Smooth muscle cell (in vitro differentiated cells): Measurements from ENCODE around the gene PLEKHH1. TPM values are rescaled to one million over a fixed set of nuclear protein-coding genes. Genes with fewer than 3 reads are reported as not detected.

Source experiments
- DNase-seq: peaks from one replicate; lab custom pipeline; 2025; ENCODE audit not compliant: unreplicated experiment; lab: John Stamatoyannopoulos, UW
- H2AFZ ChIP-seq: fragments of 200-600 bp; sonication (generic); 2 replicates; pipeline ENCODE4 v1.6.0; 2016; ENCODE audit warnings: antibody characterized with exemption, low read depth, mild to moderate bottlenecking
- H3F3A ChIP-seq: fragments of 200-600 bp; sonication (generic); 2 replicates; pipeline ENCODE4 v1.6.0; 2017; ENCODE audit warnings: antibody characterized with exemption, low read depth
- H3K27ac ChIP-seq: fragments of 200-600 bp; sonication (generic); 2 replicates; pipeline ENCODE4 v1.5.1; 2016; ENCODE audit warnings: low read depth, mild to moderate bottlenecking
- H3K27me3 ChIP-seq: fragments of 200-600 bp; sonication (generic); 2 replicates; pipeline ENCODE4 v1.6.1; 2016; ENCODE audit warnings: low read depth, mild to moderate bottlenecking
- H3K36me3 ChIP-seq: fragments of 200-600 bp; sonication (generic); 2 replicates; pipeline ENCODE4 v1.5.1; 2016; ENCODE audit warnings: low read depth
- H3K4me1 ChIP-seq: fragments of 200-600 bp; sonication (generic); 2 replicates; pipeline ENCODE4 v1.5.1; 2016; ENCODE audit warnings: low read depth
- H3K4me2 ChIP-seq: fragments of 200-600 bp; sonication (generic); 2 replicates; pipeline ENCODE4 v1.6.0; 2016; ENCODE audit warnings: mild to moderate bottlenecking
- H3K4me3 ChIP-seq: fragments of 200-600 bp; sonication (generic); 2 replicates; pipeline ENCODE4 v1.5.1; 2016; ENCODE audit warnings: mild to moderate bottlenecking
- H3K79me2 ChIP-seq: fragments of 200-600 bp; sonication (generic); 2 replicates; pipeline ENCODE4 v1.6.0; 2016; ENCODE audit warnings: low read depth, mild to moderate bottlenecking
- H3K9ac ChIP-seq: fragments of 200-600 bp; sonication (generic); 2 replicates; pipeline ENCODE4 v1.6.0; 2016; ENCODE audit warnings: low read depth
- H3K9me3 ChIP-seq: fragments of 200-600 bp; sonication (generic); replicated peaks from 2 replicates; pipeline ENCODE4 v1.5.1; 2016; ENCODE audit warnings: low read depth
- H4K20me1 ChIP-seq: fragments of 200-600 bp; sonication (generic); 2 replicates; pipeline ENCODE4 v1.6.0; 2016; ENCODE audit warnings: low read depth
- WGBS: methylation state at CpG from one replicate; pipeline ENCODE4 v1.1.7; 2016; ENCODE audit warnings: low lambda C conversion rate; 5-methylcytosine and 5-hydroxymethylcytosine counted together
- polyA plus RNA-seq: library from polyadenylated mRNA; unstranded; fragments of >200 nt; fragmentation: Nextera tagmentation; extraction: Ambion mirVana; gene quantifications from 2 replicates; pipeline ENCODE4 v1.2.1, GENCODE V29; 2016
- total RNA-seq: library from RNA; depleted of rRNA; stranded (reverse); fragments of >200 nt; gene quantifications from 2 replicates; pipeline ENCODE4 v1.2.3, GENCODE V29; 2014
- TF ChIP-seq, protein P1 (sequence below): fragments of 200-600 bp; sonication (generic); IDR thresholded peaks from 2 replicates; pipeline ENCODE4 v1.5.1; 2017; ENCODE audit warnings: borderline replicate concordance, mild to moderate bottlenecking, antibody characterized with exemption; ENCODE audit not compliant: insufficient read depth, poor library complexity, severe bottlenecking

The PLEKHH1 gene
- total and polyA plus RNA-seq, 2 experiments from 2014 or later, result 0.88 to 12.1 TPM

DNA sequence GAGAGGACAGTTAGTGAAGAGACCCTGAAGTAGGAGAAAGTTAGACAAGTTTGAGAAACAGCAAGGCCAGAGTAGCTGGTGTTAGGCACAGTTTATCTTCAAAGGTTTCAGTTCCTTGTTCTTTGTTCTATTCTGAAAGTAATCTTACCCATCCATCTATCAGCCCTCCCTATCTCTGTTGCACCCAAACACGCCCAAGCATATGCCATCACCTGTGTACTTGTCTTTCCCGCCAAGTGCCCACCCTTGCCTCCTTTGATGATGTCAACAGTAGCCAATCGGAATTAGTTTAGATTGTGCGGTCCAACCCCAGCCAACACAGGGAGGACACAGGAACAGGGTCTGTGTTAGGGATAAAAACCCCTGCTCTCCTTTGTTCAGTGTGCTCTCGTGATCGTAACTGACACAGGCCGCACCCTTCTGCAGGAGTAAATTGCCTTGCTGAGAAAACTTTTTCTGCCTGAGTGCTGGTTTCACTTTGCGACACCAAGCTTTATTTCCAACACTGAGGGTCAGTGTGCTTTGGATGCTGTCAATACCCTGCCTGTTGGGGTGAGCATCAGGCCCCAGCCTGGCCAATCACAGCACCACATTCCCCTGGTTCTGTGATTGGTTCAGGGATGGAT is 39.9 kb upstream of the PLEKHH1 start:
- Histone ChIP-seq H3K4me1 (no peaks in the 10 kb centered on the region), H3K36me3 (no peaks in the 10 kb centered on the region), H2AFZ (no peak overlapping the region), H3K4me3 (no peak overlapping the region), H3F3A (no peaks in the 10 kb centered on the region), H3K9me3 (no peaks in the 10 kb centered on the region), H3K79me2 (no peaks in the 10 kb centered on the region), H3K27me3 (no peaks in the 10 kb centered on the region), H3K27ac (no peak overlapping the region), H3K9ac (no peak overlapping the region), H4K20me1 (no peaks in the 10 kb centered on the region), H3K4me2 (no peak overlapping the region)
- TF ChIP-seq, protein P1, sequence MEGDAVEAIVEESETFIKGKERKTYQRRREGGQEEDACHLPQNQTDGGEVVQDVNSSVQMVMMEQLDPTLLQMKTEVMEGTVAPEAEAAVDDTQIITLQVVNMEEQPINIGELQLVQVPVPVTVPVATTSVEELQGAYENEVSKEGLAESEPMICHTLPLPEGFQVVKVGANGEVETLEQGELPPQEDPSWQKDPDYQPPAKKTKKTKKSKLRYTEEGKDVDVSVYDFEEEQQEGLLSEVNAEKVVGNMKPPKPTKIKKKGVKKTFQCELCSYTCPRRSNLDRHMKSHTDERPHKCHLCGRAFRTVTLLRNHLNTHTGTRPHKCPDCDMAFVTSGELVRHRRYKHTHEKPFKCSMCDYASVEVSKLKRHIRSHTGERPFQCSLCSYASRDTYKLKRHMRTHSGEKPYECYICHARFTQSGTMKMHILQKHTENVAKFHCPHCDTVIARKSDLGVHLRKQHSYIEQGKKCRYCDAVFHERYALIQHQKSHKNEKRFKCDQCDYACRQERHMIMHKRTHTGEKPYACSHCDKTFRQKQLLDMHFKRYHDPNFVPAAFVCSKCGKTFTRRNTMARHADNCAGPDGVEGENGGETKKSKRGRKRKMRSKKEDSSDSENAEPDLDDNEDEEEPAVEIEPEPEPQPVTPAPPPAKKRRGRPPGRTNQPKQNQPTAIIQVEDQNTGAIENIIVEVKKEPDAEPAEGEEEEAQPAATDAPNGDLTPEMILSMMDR, result no peak
- no peak for DNase-seq
- 93% methylated on average over 8 of the region's 8 CpGs for WGBS

DNA sequence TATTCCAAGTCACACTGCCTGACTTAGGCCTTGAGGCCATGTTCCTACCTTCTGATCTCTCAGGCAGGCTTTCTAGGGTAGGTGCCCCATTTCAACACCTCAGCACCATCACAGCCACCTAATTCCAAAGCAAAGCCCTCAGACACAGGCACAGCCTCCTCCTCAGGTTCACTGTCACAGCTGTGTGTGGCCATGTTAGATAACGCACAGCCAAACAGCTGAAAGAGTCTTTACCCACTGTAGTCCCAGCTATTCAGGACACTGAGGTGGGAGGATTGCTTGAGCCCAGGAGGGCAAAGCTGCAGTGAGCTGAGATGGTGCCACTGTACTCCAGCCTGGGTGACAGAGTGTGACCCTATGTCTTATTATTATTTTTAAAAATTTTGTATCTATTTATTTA is 37.3 kb upstream of the PLEKHH1 start:
- 100% methylated on average over 1 of the region's 1 CpG for WGBS
- H3K9me3 ChIP-seq, result no peaks in the 10 kb centered on the region
- no peak overlapping the region for H3K4me3 ChIP-seq
- H3K79me2 ChIP-seq, result no peaks in the 10 kb centered on the region
- H3K4me2 ChIP-seq, result no peak overlapping the region
- no peak overlapping the region for H3K9ac ChIP-seq
- no peak overlapping the region for H3K27ac ChIP-seq
- H3K36me3 ChIP-seq, result no peaks in the 10 kb centered on the region
- H3F3A ChIP-seq, result no peaks in the 10 kb centered on the region
- TF ChIP-seq, protein P1, result no peak
- DNase-seq, result no peak
- H3K4me1 ChIP-seq, result no peaks in the 10 kb centered on the region
- H3K27me3 ChIP-seq, result no peaks in the 10 kb centered on the region
- no peaks in the 10 kb centered on the region for H4K20me1 ChIP-seq
- H2AFZ ChIP-seq, result no peak overlapping the region

DNA sequence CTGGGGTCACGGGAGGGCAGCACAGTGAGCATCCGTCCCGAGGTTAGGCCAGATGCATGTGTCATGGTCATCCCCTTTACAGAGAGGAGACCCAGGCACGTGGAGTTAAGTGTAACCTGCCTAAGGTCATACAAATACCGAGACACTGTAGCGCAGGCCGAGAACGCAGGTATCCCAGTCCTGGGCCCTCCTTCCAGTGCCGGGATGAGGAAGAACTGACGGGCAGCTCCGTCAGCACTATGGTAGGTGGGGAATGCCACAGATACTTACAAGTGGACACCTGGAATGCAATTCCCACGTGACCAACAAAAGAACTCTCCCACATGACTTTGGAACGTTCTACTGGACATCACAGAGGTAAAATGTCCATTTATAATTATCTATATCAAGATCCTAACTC is 35.9 kb upstream of the PLEKHH1 start:
- Histone ChIP-seq H2AFZ (no peak overlapping the region), H3K36me3 (no peaks in the 10 kb centered on the region), H3K27me3 (no peaks in the 10 kb centered on the region), H3K4me3 (no peak overlapping the region), H3K4me1 (no peaks in the 10 kb centered on the region), H3K4me2 (no peak overlapping the region), H3F3A (no peaks in the 10 kb centered on the region), H3K79me2 (no peaks in the 10 kb centered on the region), H3K9me3 (no peaks in the 10 kb centered on the region), H3K9ac (no peak overlapping the region), H4K20me1 (no peaks in the 10 kb centered on the region), H3K27ac (no peak overlapping the region)
- 90% methylated on average over 13 of the region's 13 CpGs for WGBS
- no peak for DNase-seq
- TF ChIP-seq, protein P1, result no peak

DNA sequence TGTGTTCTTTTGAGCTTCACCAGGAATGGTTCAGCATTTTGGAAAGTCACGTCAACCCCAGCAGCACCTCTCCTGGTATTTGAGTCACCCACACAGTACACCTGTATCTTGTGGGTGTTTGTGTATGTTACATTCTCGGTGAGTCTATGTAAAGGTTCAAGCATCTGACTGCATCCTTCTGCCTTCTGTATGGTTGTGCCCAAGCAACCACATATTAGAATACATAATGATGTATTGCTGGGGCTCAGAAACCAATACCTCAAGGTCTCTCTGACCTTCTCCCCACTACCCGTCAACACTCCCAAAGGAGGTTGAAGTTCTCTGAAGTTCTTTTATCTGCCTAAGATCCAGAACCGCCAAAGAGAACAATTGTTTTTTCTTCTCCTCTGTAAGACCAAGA is 35.4 kb upstream of the PLEKHH1 start:
- no peaks in the 10 kb centered on the region for H4K20me1 ChIP-seq
- WGBS, result 93% methylated on average over 4 of the region's 4 CpGs
- no peaks in the 10 kb centered on the region for H3K27me3 ChIP-seq
- H3F3A ChIP-seq, result no peaks in the 10 kb centered on the region
- H3K27ac ChIP-seq, result no peak overlapping the region
- H3K9me3 ChIP-seq, result no peaks in the 10 kb centered on the region
- TF ChIP-seq, protein P1, result no peak
- H3K79me2 ChIP-seq, result no peaks in the 10 kb centered on the region
- H3K36me3 ChIP-seq, result no peaks in the 10 kb centered on the region
- no peak overlapping the region for H3K4me2 ChIP-seq
- H3K4me3 ChIP-seq, result no peak overlapping the region
- H3K9ac ChIP-seq, result no peak overlapping the region
- no peak for DNase-seq
- H2AFZ ChIP-seq, result no peak overlapping the region
- H3K4me1 ChIP-seq, result no peaks in the 10 kb centered on the region
